ENCODE data around the gene SRRM5. TPM values are rescaled to one million over a fixed set of nuclear protein-coding genes. Genes with fewer than 3 reads are reported as not detected.

Gene SRRM5
- total and polyA plus RNA-seq, 8 donors = 0.06 to 1.3 (median 0.26) TPM; not detected in 2

GRCh38 chr19:43662487-43662886 is 50.6 kb downstream of the SRRM5 start:
- Histone ChIP-seq H3K27ac (no peak overlapping the region), H3K9me3 (no peaks in the 10 kb centered on the region), H3K27me3 (no peaks in the 10 kb centered on the region), H3K36me3 (no peaks in the 10 kb centered on the region), H3K4me3 (no peak overlapping the region), H3K4me1 (no peaks in the 10 kb centered on the region)
- TF ChIP-seq, protein P1, sequence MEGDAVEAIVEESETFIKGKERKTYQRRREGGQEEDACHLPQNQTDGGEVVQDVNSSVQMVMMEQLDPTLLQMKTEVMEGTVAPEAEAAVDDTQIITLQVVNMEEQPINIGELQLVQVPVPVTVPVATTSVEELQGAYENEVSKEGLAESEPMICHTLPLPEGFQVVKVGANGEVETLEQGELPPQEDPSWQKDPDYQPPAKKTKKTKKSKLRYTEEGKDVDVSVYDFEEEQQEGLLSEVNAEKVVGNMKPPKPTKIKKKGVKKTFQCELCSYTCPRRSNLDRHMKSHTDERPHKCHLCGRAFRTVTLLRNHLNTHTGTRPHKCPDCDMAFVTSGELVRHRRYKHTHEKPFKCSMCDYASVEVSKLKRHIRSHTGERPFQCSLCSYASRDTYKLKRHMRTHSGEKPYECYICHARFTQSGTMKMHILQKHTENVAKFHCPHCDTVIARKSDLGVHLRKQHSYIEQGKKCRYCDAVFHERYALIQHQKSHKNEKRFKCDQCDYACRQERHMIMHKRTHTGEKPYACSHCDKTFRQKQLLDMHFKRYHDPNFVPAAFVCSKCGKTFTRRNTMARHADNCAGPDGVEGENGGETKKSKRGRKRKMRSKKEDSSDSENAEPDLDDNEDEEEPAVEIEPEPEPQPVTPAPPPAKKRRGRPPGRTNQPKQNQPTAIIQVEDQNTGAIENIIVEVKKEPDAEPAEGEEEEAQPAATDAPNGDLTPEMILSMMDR (IDR thresholded peaks at IDR 0.05) = no peak
- WGBS, 2 donors = 74 to 91% methylated on average over 6 of the region's 6 CpGs
- no peak for FAIRE-seq
- intact Hi-C loops (cut with DNase I) = loop anchor here in 1 of 3 donors (5.0 kb wide), 1 partner anchor 110 kb away; no protein-coding TSS in a partner anchor
- peak in 2 of 4 donors; percentile 30 to 34 for ATAC-seq
- no peak for DNase-seq

DNA sequence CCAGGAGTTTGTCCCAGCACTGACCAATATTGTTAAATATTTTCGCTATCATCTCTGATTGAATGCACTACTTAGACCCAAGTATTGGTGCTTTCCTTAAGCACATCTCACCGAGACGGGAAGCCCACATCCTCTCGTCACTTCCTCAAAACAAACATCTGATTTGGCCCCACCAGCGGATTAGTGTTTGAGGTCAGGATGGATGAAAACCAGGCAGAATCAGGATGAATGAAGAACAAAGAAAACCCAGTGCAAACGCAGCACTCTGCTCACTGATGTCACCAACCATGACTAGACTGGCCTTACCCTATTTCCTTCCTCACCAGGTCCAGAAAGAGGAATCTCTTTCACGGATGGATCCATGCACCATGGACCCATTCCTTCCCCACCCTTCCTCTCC is 52.1 kb downstream of the SRRM5 start:
- 65 to 66% methylated on average over 7 of the region's 7 CpGs for WGBS, 2 donors
- ATAC-seq (no peak), DNase-seq (no peak), FAIRE-seq (no peak)
- Histone ChIP-seq H3K9me3 (no peaks in the 10 kb centered on the region), H3K36me3 (no peaks in the 10 kb centered on the region), H3K27me3 (no peaks in the 10 kb centered on the region), H3K27ac (peak overlapping the region in 1 of 4 donors; percentile 22), H3K4me1 (no peaks in the 10 kb centered on the region), H3K4me3 (no peak overlapping the region)
- intact Hi-C loops (cut with DNase I) = loop anchor here in 1 of 3 donors (5.0 kb wide), 1 partner anchor 112 kb away; no protein-coding TSS in a partner anchor
- TF ChIP-seq, protein P1 (IDR thresholded peaks at IDR 0.05) = no peak

Other genes starting within 250 kb of the SRRM5 start
- gene TEX101, start 197.2 kb upstream of the SRRM5 start, total RNA-seq = not detected
- not detected for gene TEX101, start 197.2 kb upstream of the SRRM5 start, polyA plus RNA-seq
- gene LYPD3, start 146.5 kb upstream of the SRRM5 start, total RNA-seq = under 1 TPM; 0.20 to 0.53 (median 0.31) TPM
- 1 to 10 TPM in 1 of 2 donors, under 1 TPM in 1; 0.38 to 1.7 TPM for gene LYPD3, start 146.5 kb upstream of the SRRM5 start, polyA plus RNA-seq
- gene PHLDB3, start 107.3 kb upstream of the SRRM5 start, total RNA-seq = 10 to 100 TPM in 2 of 6 donors, 1 to 10 TPM in 4; 7.2 to 12.8 (median 9.5) TPM
- gene PHLDB3, start 107.3 kb upstream of the SRRM5 start, polyA plus RNA-seq = 10 to 100 TPM; 22.3 to 33.7 TPM
- 10 to 100 TPM in 5 of 6 donors, 1 to 10 TPM in 1; 8.7 to 21.3 (median 15.9) TPM for gene ETHE1, start 84.9 kb upstream of the SRRM5 start, total RNA-seq
- 10 to 100 TPM; 13.6 to 17.3 TPM for gene ETHE1, start 84.9 kb upstream of the SRRM5 start, polyA plus RNA-seq
- 1 to 10 TPM in 5 of 6 donors, under 1 TPM in 1; 0.79 to 1.3 (median 1.2) TPM for gene ZNF575, start 78.9 kb upstream of the SRRM5 start, total RNA-seq
- 1 to 10 TPM; 1.1 to 1.2 TPM for gene ZNF575, start 78.9 kb upstream of the SRRM5 start, polyA plus RNA-seq
- gene XRCC1, start 36.6 kb upstream of the SRRM5 start, total RNA-seq = 10 to 100 TPM in 5 of 6 donors, 1 to 10 TPM in 1; 9.3 to 13.5 (median 12.0) TPM
- gene XRCC1, start 36.6 kb upstream of the SRRM5 start, polyA plus RNA-seq = 10 to 100 TPM; 15.0 to 19.3 TPM
- gene PINLYP, start 36.3 kb upstream of the SRRM5 start, total RNA-seq = 1 to 10 TPM in 2 of 6 donors, under 1 TPM in 4; 0.51 to 1.5 (median 0.60) TPM
- gene PINLYP, start 36.3 kb upstream of the SRRM5 start, polyA plus RNA-seq = 1 to 10 TPM; 5.2 to 7.2 TPM
- gene IRGQ, start 16.0 kb upstream of the SRRM5 start, total RNA-seq = 10 to 100 TPM in 3 of 6 donors, 1 to 10 TPM in 3; 8.2 to 14.7 (median 11.0) TPM
- 1 to 10 TPM; 4.3 to 6.1 TPM for gene IRGQ, start 16.0 kb upstream of the SRRM5 start, polyA plus RNA-seq
- gene ZNF576, start 15.5 kb upstream of the SRRM5 start, total RNA-seq = 1 to 10 TPM; 5.2 to 8.6 (median 6.2) TPM
- gene ZNF576, start 15.5 kb upstream of the SRRM5 start, polyA plus RNA-seq = 1 to 10 TPM; 7.5 to 8.4 TPM
- gene ZNF428, start 7.5 kb downstream of the SRRM5 start, total RNA-seq = 10 to 100 TPM; 12.0 to 23.7 (median 17.4) TPM
- gene ZNF428, start 7.5 kb downstream of the SRRM5 start, polyA plus RNA-seq = 10 to 100 TPM; 35.9 to 55.0 TPM
- gene CADM4, start 27.8 kb downstream of the SRRM5 start, total RNA-seq = 10 to 100 TPM in 2 of 6 donors, 1 to 10 TPM in 4; 5.9 to 11.3 (median 7.5) TPM
- 10 to 100 TPM in 1 of 2 donors, 1 to 10 TPM in 1; 9.8 to 10.5 TPM for gene CADM4, start 27.8 kb downstream of the SRRM5 start, polyA plus RNA-seq
- 10 to 100 TPM in 2 of 6 donors, 1 to 10 TPM in 4; 1.6 to 24.5 (median 3.1) TPM for gene PLAUR, start 58.1 kb downstream of the SRRM5 start, total RNA-seq
- gene PLAUR, start 58.1 kb downstream of the SRRM5 start, polyA plus RNA-seq = 1 to 10 TPM; 4.4 to 5.1 TPM
- gene IRGC, start 104.0 kb downstream of the SRRM5 start, total RNA-seq = not detected
- not detected for gene IRGC, start 104.0 kb downstream of the SRRM5 start, polyA plus RNA-seq
- gene SMG9, start 142.9 kb downstream of the SRRM5 start, total RNA-seq = 10 to 100 TPM in 3 of 6 donors, 1 to 10 TPM in 3; 6.6 to 20.1 (median 10.5) TPM
- gene SMG9, start 142.9 kb downstream of the SRRM5 start, polyA plus RNA-seq = 10 to 100 TPM; 22.3 to 23.0 TPM
- gene KCNN4, start 168.9 kb downstream of the SRRM5 start, total RNA-seq = 1 to 10 TPM in 3 of 6 donors, under 1 TPM in 3; 0.43 to 2.6 (median 0.82) TPM
- gene KCNN4, start 168.9 kb downstream of the SRRM5 start, polyA plus RNA-seq = 1 to 10 TPM; 1.3 to 1.5 TPM
- 1 to 10 TPM in 1 of 6 donors, under 1 TPM in 5; 0.09 to 1.2 (median 0.24) TPM for gene LYPD5, start 190.4 kb downstream of the SRRM5 start, total RNA-seq
- under 1 TPM; 0.42 to 0.49 TPM for gene LYPD5, start 190.4 kb downstream of the SRRM5 start, polyA plus RNA-seq
- 1 to 10 TPM; 3.0 to 7.7 (median 3.9) TPM for gene ZNF283, start 215.2 kb downstream of the SRRM5 start, total RNA-seq
- 1 to 10 TPM; 1.9 to 2.0 TPM for gene ZNF283, start 215.2 kb downstream of the SRRM5 start, polyA plus RNA-seq

All from pancreas (tissue), 10 donors.